HL-60 (cell line): ENCODE measurements around the gene TSPAN18.

ENCODE experiments used
- DNase-seq, 2 experiments: peaks; one replicate each; pipeline ENCODE4 v3.0.0-alpha.2; 2010 to 2020; ENCODE audit warnings: low read depth in 1 of 2, low spot score in 1 of 2
- H3K27ac ChIP-seq: fragments of 250-450 bp; sonication (Bioruptor Pico); replicated peaks from 2 replicates; pipeline ENCODE4 v1.5.1; 2020; ENCODE audit warnings: mild to moderate bottlenecking, moderate library complexity
- H3K27me3 ChIP-seq: fragments of 250-450 bp; sonication (Bioruptor Pico); 2 replicates; pipeline ENCODE4 v1.5.1; 2021; ENCODE audit warnings: mild to moderate bottlenecking, moderate library complexity; ENCODE audit not compliant: insufficient read depth, poor library complexity, severe bottlenecking
- H3K4me3 ChIP-seq: replicated peaks from 2 replicates; pipeline ENCODE4 v1.5.1; 2011; ENCODE audit warnings: mild to moderate bottlenecking, control low read depth, low read length; ENCODE audit not compliant: insufficient read depth
- CTCF ChIP-seq: IDR thresholded peaks from one replicate; pipeline ENCODE4 v1.5.1; 2011; ENCODE audit warnings: low read length, control low read depth, inconsistent platforms; ENCODE audit not compliant: insufficient read depth
- GABPA ChIP-seq: IDR thresholded peaks from 2 replicates; pipeline ENCODE4 v1.6.1; 2012; ENCODE audit warnings: low read depth
- POLR2AphosphoS5 ChIP-seq: IDR thresholded peaks from 2 replicates; pipeline ENCODE4 v1.6.1; 2012; ENCODE audit warnings: low read depth
- REST ChIP-seq: IDR thresholded peaks from 2 replicates; pipeline ENCODE4 v1.6.1; 2012; ENCODE audit warnings: low read depth; ENCODE audit not compliant: insufficient replicate concordance
- SPI1 ChIP-seq: IDR thresholded peaks from 2 replicates; pipeline ENCODE4 v1.6.1; 2012; ENCODE audit warnings: low read depth, mild to moderate bottlenecking, borderline replicate concordance

Gene TSPAN18

GRCh38 chr11:44977493-44977984, 250.8 kb downstream of the TSPAN18 start:
- TF ChIP-seq POLR2AphosphoS5, result no peak
- peak; percentile 4 for TF ChIP-seq CTCF
- Histone ChIP-seq H3K27ac (no peak overlapping the region), H3K27me3 (no peaks in the 10 kb centered on the region), H3K4me3 (no peak overlapping the region)
- peak in 1 of 2 experiments; percentile 15 for DNase-seq

- no peak overlapping the region for H3K27ac ChIP-seq
- H3K27me3 ChIP-seq, result no peaks in the 10 kb centered on the region
- no peak overlapping the region for H3K4me3 ChIP-seq
- no peak for DNase-seq
- no peak for TF ChIP-seq POLR2AphosphoS5
- TF ChIP-seq CTCF, result no peak
- no peak for TF ChIP-seq REST
- TF ChIP-seq SPI1, result no peak
- no peak for TF ChIP-seq GABPA
These were observed 251.7 kb downstream of the TSPAN18 start for GRCh38 chr11:44978274-44978960.

- Histone ChIP-seq H3K4me3 (no peak overlapping the region), H3K27ac (no peak overlapping the region), H3K27me3 (no peaks in the 10 kb centered on the region)
- no peak for TF ChIP-seq CTCF
- TF ChIP-seq REST, result no peak
- no peak for TF ChIP-seq POLR2AphosphoS5
- no peak for TF ChIP-seq SPI1
- no peak for TF ChIP-seq GABPA
- no peak for DNase-seq
These were observed 252.2 kb downstream of the TSPAN18 start for GRCh38 chr11:44978961-44979331.
